WTC11 (cell line): ENCODE results near the gene GPRIN3. TPM values are rescaled to one million over a fixed set of nuclear protein-coding genes. Genes with fewer than 3 reads are reported as not detected.

Experiments
- ATAC-seq: fragments of 200-7000 bp; cut with Tn5 transposase; 2 replicates; pipeline ENCODE4 v1.10.0; 2021; ENCODE audit warnings: mild to moderate bottlenecking, moderate library complexity
- CTCF ChIA-PET: fragments of 300-600 bp; sonication (Branson Sonifier 250); formaldehyde crosslinking; loops from one replicate; lab custom pipeline; 2021; ENCODE audit warnings: antibody characterized with exemption; lab: Charles Lee
- POLR2A ChIA-PET: fragments of 350-600 bp; sonication (Branson Sonifier 250); formaldehyde crosslinking; loops from one replicate; lab custom pipeline; 2021; ENCODE audit warnings: antibody characterized with exemption; lab: Charles Lee
- DNase-seq: peaks from one replicate; pipeline ENCODE4 v3.0.0; 2021; ENCODE audit warnings: low spot score
- H3K27ac Mint-ChIP-seq: 2 replicates; pipeline ENCODE4 v1.8.0; 2021; ENCODE audit warnings: mixed read lengths
- H3K27me3 Mint-ChIP-seq: 2 replicates; pipeline ENCODE4 v1.8.0; 2021; ENCODE audit warnings: low read depth, mild to moderate bottlenecking, moderate library complexity, mixed read lengths
- H3K36me3 Mint-ChIP-seq: 2 replicates; pipeline ENCODE4 v1.8.0; 2021; ENCODE audit warnings: mixed read lengths
- H3K4me1 Mint-ChIP-seq: 2 replicates; pipeline ENCODE4 v1.8.0; 2022; ENCODE audit warnings: mixed read lengths
- H3K4me3 Mint-ChIP-seq: 2 replicates; pipeline ENCODE4 v1.8.0; 2021; ENCODE audit warnings: mild to moderate bottlenecking, moderate library complexity, mixed read lengths
- H3K9me3 Mint-ChIP-seq: 2 replicates; pipeline ENCODE4 v1.8.0; 2021; ENCODE audit warnings: mixed read lengths
- CREM ChIP-seq: sonication (generic); formaldehyde crosslinking; IDR thresholded peaks from 2 replicates; pipeline ENCODE4 v1.8.1; 2022; ENCODE audit warnings: mild to moderate bottlenecking, missing genetic modification reagents, moderate library complexity
- HMGA2 ChIP-seq: fragments of 250-450 bp; sonication (Bioruptor Pico); IDR thresholded peaks from 2 replicates; pipeline ENCODE4 v1.4.0; 2021; ENCODE audit warnings: mild to moderate bottlenecking, moderate library complexity
- total RNA-seq: library from RNA; stranded (reverse); gene quantifications from 3 replicates; pipeline ENCODE4 v1.2.3, GENCODE V29; 2021

GPRIN3 gene
- total RNA-seq, 1 experiment from 2014 or later, result 2.0 TPM

GRCh38 chr4:89193843-89194242 lies 113.8 kb downstream of the GPRIN3 start:
- ATAC-seq (no peak), DNase-seq (no peak)
- Mint-ChIP-seq H3K4me1 (peaks cover 16% of the 10 kb centered on the region), H3K27ac (no peak overlapping the region), H3K4me3 (no peak overlapping the region), H3K36me3 (no peaks in the 10 kb centered on the region), H3K9me3 (no peaks in the 10 kb centered on the region; the same call in 1 of the 2 replicates), H3K27me3 (peaks cover 4% of the 10 kb centered on the region; the same call in 1 of the 2 replicates)
- no peak for TF ChIP-seq HMGA2
- TF ChIP-seq CREM (CRISPR knock-in tag), result no peak
- ChIA-PET POLR2A (no interaction called here), CTCF (no interaction called here)

Other genes with a start within 250 kb of the GPRIN3 start
- 5.0 to 6.0 TPM (median 5.3 TPM) in 3 replicates for gene TIGD2, start 196.3 kb downstream of the GPRIN3 start, total RNA-seq